HepG2 (cell line): Measurements from ENCODE around the gene ZNF793. TPM values are rescaled to one million over a fixed set of nuclear protein-coding genes. Genes with fewer than 3 reads are reported as not detected.

Experiments
- CREM ChIP-seq, 2 experiments: sonication (generic) in 1 of 2; formaldehyde crosslinking in 1 of 2; IDR thresholded peaks; 2 replicates each; pipeline versions ENCODE4 v1.4.0 to v1.6.1; 2016 to 2020; ENCODE audit warnings: antibody characterized with exemption in 1 of 2, mild to moderate bottlenecking in 1 of 2, missing genetic modification reagents in 1 of 2
- EZH2 ChIP-seq: conservative IDR thresholded peaks from 2 replicates; pipeline ENCODE4 v1.6.1; 2012; ENCODE audit warnings: mild to moderate bottlenecking, low read depth, low read length, moderate library complexity
- FOSL2 ChIP-seq: sonication (generic); formaldehyde crosslinking; IDR thresholded peaks from 2 replicates; pipeline ENCODE4 v1.4.0; 2020; ENCODE audit warnings: missing genetic modification reagents
- IRF2 ChIP-seq: IDR thresholded peaks from 2 replicates; pipeline ENCODE4 v1.6.1; 2018; ENCODE audit warnings: missing genetic modification reagents, missing compliant biosample characterization
- MIXL1 ChIP-seq: IDR thresholded peaks from 2 replicates; pipeline ENCODE4 v1.6.1; 2016
- MTF1 ChIP-seq: sonication (generic); formaldehyde crosslinking; IDR thresholded peaks from 2 replicates; pipeline ENCODE4 v1.5.0; 2020; ENCODE audit warnings: missing genetic modification reagents
- NCOA2 ChIP-seq: sonication (generic); formaldehyde crosslinking; IDR thresholded peaks from 2 replicates; pipeline ENCODE4 v1.8.0; 2022; ENCODE audit warnings: inconsistent platforms
- POLR2AphosphoS2 ChIP-seq: IDR thresholded peaks from 2 replicates; pipeline ENCODE4 v1.6.1; 2011; ENCODE audit warnings: low read depth, low read length, improper control_type of control experiment
- RBFOX2 ChIP-seq: fragments of 200-400 bp; formaldehyde crosslinking; IDR thresholded peaks from 2 replicates; pipeline ENCODE4 v1.6.1; 2017; ENCODE audit warnings: low read depth, mild to moderate bottlenecking, low read length
- SOX13 ChIP-seq, 3 experiments: fragments of 450-650 bp in 1 of 3; sonication (generic) in 1 of 3; formaldehyde crosslinking in 1 of 3; IDR thresholded peaks in 2 of 3; conservative IDR thresholded peaks in 1 of 3; 2 replicates each; pipeline versions ENCODE4 v1.5.0 to v1.6.1; 2016 to 2020; ENCODE audit warnings: antibody characterized with exemption in 1 of 3, mild to moderate bottlenecking in 1 of 3, missing compliant biosample characterization in 1 of 3, missing genetic modification reagents in 1 of 3, moderate library complexity in 1 of 3
- SPEN ChIP-seq: sonication (generic); formaldehyde crosslinking; IDR thresholded peaks from 2 replicates; pipeline ENCODE4 v1.5.1; 2020; ENCODE audit warnings: low read depth, mild to moderate bottlenecking, missing genetic modification reagents
- TBX2 ChIP-seq: sonication (generic); formaldehyde crosslinking; IDR thresholded peaks from 2 replicates; pipeline ENCODE4 v1.5.0; 2020; ENCODE audit warnings: missing genetic modification reagents, mild to moderate bottlenecking, borderline replicate concordance
- TOPORS ChIP-seq: sonication (generic); formaldehyde crosslinking; IDR thresholded peaks from 2 replicates; pipeline ENCODE4 v1.8.0; 2023; ENCODE audit warnings: mild to moderate bottlenecking, missing genetic modification reagents
- YEATS4 ChIP-seq: sonication (generic); formaldehyde crosslinking; IDR thresholded peaks from 2 replicates; pipeline ENCODE4 v1.4.0; 2020; ENCODE audit warnings: missing genetic modification reagents, borderline replicate concordance
- ZNF441 ChIP-seq: sonication (generic); formaldehyde crosslinking; IDR thresholded peaks from 2 replicates; pipeline ENCODE4 v1.7.0; 2021; ENCODE audit warnings: missing genetic modification reagents, borderline replicate concordance
- ZNF496 ChIP-seq: sonication (generic); formaldehyde crosslinking; IDR thresholded peaks from 2 replicates; pipeline ENCODE4 v1.8.1; 2023; ENCODE audit warnings: mild to moderate bottlenecking, moderate library complexity, missing genetic modification reagents; ENCODE audit not compliant: insufficient replicate concordance
- ZNF572 ChIP-seq: sonication (generic); formaldehyde crosslinking; IDR thresholded peaks from 2 replicates; pipeline ENCODE4 v1.5.1; 2020; ENCODE audit warnings: mild to moderate bottlenecking, missing genetic modification reagents
- ZSCAN31 ChIP-seq: sonication (generic); formaldehyde crosslinking; IDR thresholded peaks from 2 replicates; pipeline ENCODE4 v1.5.0; 2020; ENCODE audit warnings: low read depth, mild to moderate bottlenecking, missing genetic modification reagents
- polyA plus RNA-seq, 8 experiments: library from polyadenylated mRNA; depleted of rRNA in 3 of 8; stranded (reverse) in 7 of 8; unstranded in 1 of 8; fragments of >200 nt; fragmentation: Illumina TruSeq in 4 of 8; extraction: Trizol in 4 of 8; gene quantifications; 2 replicates each; pipeline versions ENCODE4 v1.2.1 to v1.2.3, GENCODE V29; 2011 to 2016; ENCODE audit warnings: low read depth in 4 of 8, missing spikeins in 1 of 8, mixed read lengths in 1 of 8; ENCODE audit not compliant: insufficient read depth in 1 of 8
- total RNA-seq, 5 experiments: library from RNA; depleted of rRNA; stranded (reverse); fragments of >200 nt; fragmentation: Illumina TruSeq; extraction: Trizol; gene quantifications; 2 replicates each; pipeline ENCODE4 v1.2.3, GENCODE V29; 2016; ENCODE audit warnings: low read depth in 1 of 5
- TF ChIP-seq, protein P1 (sequence below): sonication (generic); formaldehyde crosslinking; IDR thresholded peaks from 2 replicates; pipeline ENCODE4 v1.4.0; 2020; ENCODE audit warnings: missing genetic modification reagents, borderline replicate concordance
- TF ChIP-seq, protein P2 (sequence below): fragments of 450-650 bp; IDR thresholded peaks from 2 replicates; pipeline ENCODE4 v1.6.1; 2017
- TF ChIP-seq, protein P3 (sequence below): sonication (generic); formaldehyde crosslinking; IDR thresholded peaks from 2 replicates; pipeline ENCODE4 v1.5.0; 2020; ENCODE audit warnings: mild to moderate bottlenecking, missing genetic modification reagents

Gene ZNF793
- total and polyA plus RNA-seq, 2 of the 13 experiments (the other 11 are each of a cell fraction or from before 2014, with no cell fraction given) = 0.13 to 0.35 TPM

DNA sequence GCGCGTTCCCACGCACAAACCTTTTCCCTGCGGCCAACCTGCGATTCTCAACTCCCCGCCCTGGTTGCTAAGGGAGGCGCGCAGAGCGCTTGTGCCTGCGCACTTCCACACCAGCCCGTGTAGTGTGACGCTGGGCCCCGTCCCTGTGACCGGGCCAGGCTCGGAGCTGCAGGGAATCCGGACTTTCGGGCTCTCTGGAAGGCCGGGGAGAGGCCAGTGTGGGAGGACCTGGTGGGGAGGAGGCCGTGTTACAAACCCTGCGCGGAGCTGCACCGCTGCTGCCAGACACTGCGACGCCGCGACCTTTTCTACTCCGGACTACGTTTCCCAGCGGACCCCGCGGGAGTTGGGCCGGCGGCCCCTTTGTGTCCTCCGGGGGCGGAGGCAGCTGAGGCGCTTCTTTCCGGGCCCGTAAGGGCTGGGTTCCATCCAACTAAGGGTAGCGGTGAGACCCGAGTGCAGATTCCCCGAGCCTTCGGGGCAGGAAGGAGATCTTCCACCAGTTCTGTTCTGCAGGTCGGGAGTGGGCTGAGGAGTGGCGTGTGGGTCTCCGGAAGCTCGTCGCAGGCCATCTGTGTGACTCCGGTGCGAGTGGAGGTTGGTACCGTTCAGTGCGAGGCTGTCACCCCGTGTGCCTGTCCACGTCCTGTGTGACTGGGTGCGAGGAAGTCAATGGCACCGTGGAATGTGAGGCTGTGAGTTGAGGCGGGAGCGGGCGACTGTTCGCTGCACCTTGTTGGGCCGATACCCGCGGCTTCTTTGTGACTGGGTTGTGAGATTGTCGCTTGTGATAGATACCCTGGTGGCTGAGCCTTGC lies 37.6 kb upstream of the ZNF793 start, which contains the start of gene ZNF570 (continued):
- no peak for TF ChIP-seq SOX13 (IDR thresholded peaks at IDR 0.05)
- TF ChIP-seq SOX13 (CRISPR knock-in tag; conservative IDR thresholded peaks at IDR 0.05 in 1 of 2, IDR thresholded peaks at IDR 0.05 in 1 of 2) = peak in 1 of 2 experiments; percentile 4; a peak in 1 of 4 replicates
- TF ChIP-seq YEATS4 (CRISPR knock-in tag) = peak; percentile 71; the same call in 1 of the 2 replicates
- 0 out of 2 replicates have a peak, but pooled peaks have one; percentile 31 for TF ChIP-seq NCOA2 (CRISPR knock-in tag)
- TF ChIP-seq, protein P1, sequence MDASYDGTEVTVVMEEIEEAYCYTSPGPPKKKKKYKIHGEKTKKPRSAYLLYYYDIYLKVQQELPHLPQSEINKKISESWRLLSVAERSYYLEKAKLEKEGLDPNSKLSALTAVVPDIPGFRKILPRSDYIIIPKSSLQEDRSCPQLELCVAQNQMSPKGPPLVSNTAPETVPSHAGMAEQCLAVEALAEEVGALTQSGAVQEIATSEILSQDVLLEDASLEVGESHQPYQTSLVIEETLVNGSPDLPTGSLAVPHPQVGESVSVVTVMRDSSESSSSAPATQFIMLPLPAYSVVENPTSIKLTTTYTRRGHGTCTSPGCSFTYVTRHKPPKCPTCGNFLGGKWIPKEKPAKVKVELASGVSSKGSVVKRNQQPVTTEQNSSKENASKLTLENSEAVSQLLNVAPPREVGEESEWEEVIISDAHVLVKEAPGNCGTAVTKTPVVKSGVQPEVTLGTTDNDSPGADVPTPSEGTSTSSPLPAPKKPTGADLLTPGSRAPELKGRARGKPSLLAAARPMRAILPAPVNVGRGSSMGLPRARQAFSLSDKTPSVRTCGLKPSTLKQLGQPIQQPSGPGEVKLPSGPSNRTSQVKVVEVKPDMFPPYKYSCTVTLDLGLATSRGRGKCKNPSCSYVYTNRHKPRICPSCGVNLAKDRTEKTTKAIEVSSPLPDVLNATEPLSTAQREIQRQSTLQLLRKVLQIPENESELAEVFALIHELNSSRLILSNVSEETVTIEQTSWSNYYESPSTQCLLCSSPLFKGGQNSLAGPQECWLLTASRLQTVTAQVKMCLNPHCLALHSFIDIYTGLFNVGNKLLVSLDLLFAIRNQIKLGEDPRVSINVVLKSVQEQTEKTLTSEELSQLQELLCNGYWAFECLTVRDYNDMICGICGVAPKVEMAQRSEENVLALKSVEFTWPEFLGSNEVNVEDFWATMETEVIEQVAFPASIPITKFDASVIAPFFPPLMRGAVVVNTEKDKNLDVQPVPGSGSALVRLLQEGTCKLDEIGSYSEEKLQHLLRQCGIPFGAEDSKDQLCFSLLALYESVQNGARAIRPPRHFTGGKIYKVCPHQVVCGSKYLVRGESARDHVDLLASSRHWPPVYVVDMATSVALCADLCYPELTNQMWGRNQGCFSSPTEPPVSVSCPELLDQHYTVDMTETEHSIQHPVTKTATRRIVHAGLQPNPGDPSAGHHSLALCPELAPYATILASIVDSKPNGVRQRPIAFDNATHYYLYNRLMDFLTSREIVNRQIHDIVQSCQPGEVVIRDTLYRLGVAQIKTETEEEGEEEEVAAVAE (CRISPR knock-in tag) = 0 out of 2 replicates have a peak, but pooled peaks have one; percentile 49
- 0 out of 2 replicates have a peak, but pooled peaks have one; percentile 35 for TF ChIP-seq ZNF572 (CRISPR knock-in tag)
- peak; percentile 80 for TF ChIP-seq SPEN (CRISPR knock-in tag)
- peak; percentile 59 for TF ChIP-seq ZSCAN31
- TF ChIP-seq, protein P2, sequence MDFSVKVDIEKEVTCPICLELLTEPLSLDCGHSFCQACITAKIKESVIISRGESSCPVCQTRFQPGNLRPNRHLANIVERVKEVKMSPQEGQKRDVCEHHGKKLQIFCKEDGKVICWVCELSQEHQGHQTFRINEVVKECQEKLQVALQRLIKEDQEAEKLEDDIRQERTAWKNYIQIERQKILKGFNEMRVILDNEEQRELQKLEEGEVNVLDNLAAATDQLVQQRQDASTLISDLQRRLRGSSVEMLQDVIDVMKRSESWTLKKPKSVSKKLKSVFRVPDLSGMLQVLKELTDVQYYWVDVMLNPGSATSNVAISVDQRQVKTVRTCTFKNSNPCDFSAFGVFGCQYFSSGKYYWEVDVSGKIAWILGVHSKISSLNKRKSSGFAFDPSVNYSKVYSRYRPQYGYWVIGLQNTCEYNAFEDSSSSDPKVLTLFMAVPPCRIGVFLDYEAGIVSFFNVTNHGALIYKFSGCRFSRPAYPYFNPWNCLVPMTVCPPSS = no peak
- no peak for TF ChIP-seq POLR2AphosphoS2
- no peak for TF ChIP-seq MIXL1 (CRISPR knock-in tag)
- peak; percentile 78 for TF ChIP-seq RBFOX2
- TF ChIP-seq ZNF496 (CRISPR knock-in tag) = no peak
- TF ChIP-seq TBX2 (CRISPR knock-in tag) = peak; percentile 65; the same call in 1 of the 2 replicates
- TF ChIP-seq MTF1 = no peak
- TF ChIP-seq IRF2 (CRISPR knock-in tag) = peak; percentile 95
- TF ChIP-seq, protein P3, sequence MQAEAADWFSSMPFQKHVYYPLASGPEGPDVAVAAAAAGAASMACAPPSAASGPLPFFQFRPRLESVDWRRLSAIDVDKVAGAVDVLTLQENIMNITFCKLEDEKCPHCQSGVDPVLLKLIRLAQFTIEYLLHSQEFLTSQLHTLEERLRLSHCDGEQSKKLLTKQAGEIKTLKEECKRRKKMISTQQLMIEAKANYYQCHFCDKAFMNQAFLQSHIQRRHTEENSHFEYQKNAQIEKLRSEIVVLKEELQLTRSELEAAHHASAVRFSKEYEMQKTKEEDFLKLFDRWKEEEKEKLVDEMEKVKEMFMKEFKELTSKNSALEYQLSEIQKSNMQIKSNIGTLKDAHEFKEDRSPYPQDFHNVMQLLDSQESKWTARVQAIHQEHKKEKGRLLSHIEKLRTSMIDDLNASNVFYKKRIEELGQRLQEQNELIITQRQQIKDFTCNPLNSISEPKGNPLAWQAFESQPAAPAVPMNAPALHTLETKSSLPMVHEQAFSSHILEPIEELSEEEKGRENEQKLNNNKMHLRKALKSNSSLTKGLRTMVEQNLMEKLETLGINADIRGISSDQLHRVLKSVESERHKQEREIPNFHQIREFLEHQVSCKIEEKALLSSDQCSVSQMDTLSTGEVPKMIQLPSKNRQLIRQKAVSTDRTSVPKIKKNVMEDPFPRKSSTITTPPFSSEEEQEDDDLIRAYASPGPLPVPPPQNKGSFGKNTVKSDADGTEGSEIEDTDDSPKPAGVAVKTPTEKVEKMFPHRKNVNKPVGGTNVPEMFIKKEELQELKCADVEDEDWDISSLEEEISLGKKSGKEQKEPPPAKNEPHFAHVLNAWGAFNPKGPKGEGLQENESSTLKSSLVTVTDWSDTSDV (CRISPR knock-in tag) = no peak
- peak; percentile 14; the same call in 1 of the 2 replicates for TF ChIP-seq FOSL2
- TF ChIP-seq EZH2 = no peak
- TF ChIP-seq ZNF441 (CRISPR knock-in tag) = peak; percentile 41; the same call in 1 of the 2 replicates
- peak; percentile 64; the same call in 1 of the 2 replicates for TF ChIP-seq TOPORS (CRISPR knock-in tag)
- peak; percentile 93 for TF ChIP-seq CREM (IDR thresholded peaks at IDR 0.05)
- no peak for TF ChIP-seq CREM (CRISPR knock-in tag; IDR thresholded peaks at IDR 0.05)
